Endothelial cell of umbilical vein (primary cell): ENCODE data around the gene DEPDC5.
A peak's percentile ranks its signal among the peaks of the same experiment; 100 is the strongest.

ENCODE experiments used
- EZH2 ChIP-seq: IDR thresholded peaks from 2 replicates; pipeline ENCODE4 v1.6.1; 2012; ENCODE audit warnings: borderline replicate concordance, low read depth, mild to moderate bottlenecking, moderate library complexity, low read length, inconsistent platforms; ENCODE audit not compliant: severe bottlenecking
- MYC ChIP-seq: IDR thresholded peaks from one replicate; pipeline ENCODE4 v1.6.1; 2011; ENCODE audit warnings: mild to moderate bottlenecking, low read depth, low read length
- POLR2A ChIP-seq: IDR thresholded peaks from 2 replicates; pipeline ENCODE4 v1.6.1; 2012; ENCODE audit warnings: low read depth, mild to moderate bottlenecking, control low read depth, low read length
- POLR2AphosphoS5 ChIP-seq: IDR thresholded peaks from 2 replicates; pipeline ENCODE4 v1.6.1; 2012; ENCODE audit warnings: low read depth, mild to moderate bottlenecking, control low read depth, low read length, moderate library complexity; ENCODE audit not compliant: insufficient read depth
- TF ChIP-seq, protein P1 (sequence below), 2 donors: IDR thresholded peaks; 1 replicate in 1 of 2; 2 replicates in 1 of 2; pipeline ENCODE4 v1.5.1; 2011; ENCODE audit warnings: low read length in 2 of 2, mild to moderate bottlenecking in 2 of 2, moderate library complexity in 2 of 2, control low read depth in 1 of 2, inconsistent platforms in 1 of 2, low read depth in 1 of 2; ENCODE audit not compliant: insufficient read depth in 1 of 2; ENCODE audit errors: extremely low read depth in 1 of 2

- peak; percentile 90 for TF ChIP-seq POLR2A
- peak; percentile 23 for TF ChIP-seq MYC
- peak; percentile 82 for TF ChIP-seq POLR2AphosphoS5
- TF ChIP-seq, protein P1, sequence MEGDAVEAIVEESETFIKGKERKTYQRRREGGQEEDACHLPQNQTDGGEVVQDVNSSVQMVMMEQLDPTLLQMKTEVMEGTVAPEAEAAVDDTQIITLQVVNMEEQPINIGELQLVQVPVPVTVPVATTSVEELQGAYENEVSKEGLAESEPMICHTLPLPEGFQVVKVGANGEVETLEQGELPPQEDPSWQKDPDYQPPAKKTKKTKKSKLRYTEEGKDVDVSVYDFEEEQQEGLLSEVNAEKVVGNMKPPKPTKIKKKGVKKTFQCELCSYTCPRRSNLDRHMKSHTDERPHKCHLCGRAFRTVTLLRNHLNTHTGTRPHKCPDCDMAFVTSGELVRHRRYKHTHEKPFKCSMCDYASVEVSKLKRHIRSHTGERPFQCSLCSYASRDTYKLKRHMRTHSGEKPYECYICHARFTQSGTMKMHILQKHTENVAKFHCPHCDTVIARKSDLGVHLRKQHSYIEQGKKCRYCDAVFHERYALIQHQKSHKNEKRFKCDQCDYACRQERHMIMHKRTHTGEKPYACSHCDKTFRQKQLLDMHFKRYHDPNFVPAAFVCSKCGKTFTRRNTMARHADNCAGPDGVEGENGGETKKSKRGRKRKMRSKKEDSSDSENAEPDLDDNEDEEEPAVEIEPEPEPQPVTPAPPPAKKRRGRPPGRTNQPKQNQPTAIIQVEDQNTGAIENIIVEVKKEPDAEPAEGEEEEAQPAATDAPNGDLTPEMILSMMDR (IDR thresholded peaks at IDR 0.05; ENCODE audit: extremely low read depth in 1 of 2, insufficient read depth in 1 of 2, low read depth in 1 of 2, low read length in 2 of 2) = no peak
- no peak for TF ChIP-seq EZH2
Observed at GRCh38 chr22:31943978-31944699, 190.3 kb downstream of the DEPDC5 start, which contains the start of gene YWHAH.
